Activated CD8-positive, alpha-beta T cell treated with anti-CD3 and anti-CD28 coated beads, Interleukin-2, amount 10 ng/mL, durations not matched to agents 7 days and 5 days (primary cell): ENCODE data around the gene ZBTB17. TPM values are rescaled to one million over a fixed set of nuclear protein-coding genes. Genes with fewer than 3 reads are reported as not detected.
"Not testable (repeated sequence)": the region's sequence is repeated elsewhere in the genome, so short reads cannot be mapped to it uniquely, and the experiment has no call there.

Experiments
- ATAC-seq: fragments of 150-1000 bp; cut with Tn5 transposase; one replicate; pipeline ENCODE4 v1.10.0; 2021; ENCODE audit warnings: moderate library complexity
- CTCF ChIA-PET: fragments of 350-600 bp; sonication (Branson Sonifier 250); formaldehyde crosslinking; loops from one replicate; lab custom pipeline; 2021; ENCODE audit warnings: antibody characterized with exemption; lab: Charles Lee
- POLR2A ChIA-PET: fragments of 350-600 bp; sonication (Branson Sonifier 250); formaldehyde crosslinking; loops from one replicate; lab custom pipeline; 2021; ENCODE audit warnings: antibody characterized with exemption; lab: Charles Lee
- DNase-seq: peaks from one replicate; pipeline ENCODE4 v3.0.0-alpha.2; 2020
- H3K27ac Mint-ChIP-seq: one replicate; pipeline ENCODE4 v1.8.0; 2021; ENCODE audit warnings: mild to moderate bottlenecking, mixed read lengths
- H3K27me3 Mint-ChIP-seq: one replicate; pipeline ENCODE4 v1.8.0; 2021; ENCODE audit warnings: low read depth, mixed read lengths
- H3K36me3 Mint-ChIP-seq: one replicate; pipeline ENCODE4 v1.8.0; 2021; ENCODE audit warnings: low read depth, mixed read lengths
- H3K4me1 Mint-ChIP-seq: one replicate; pipeline ENCODE4 v1.8.0; 2021; ENCODE audit warnings: low read depth, mixed read lengths
- H3K4me3 Mint-ChIP-seq: one replicate; pipeline ENCODE4 v1.8.0; 2021; ENCODE audit warnings: mild to moderate bottlenecking, mixed read lengths
- H3K9me3 Mint-ChIP-seq: one replicate; pipeline ENCODE4 v1.8.0; 2022; ENCODE audit warnings: mixed read lengths; ENCODE audit not compliant: insufficient read depth
- total RNA-seq, 2 experiments: library from RNA; stranded (reverse); gene quantifications; one replicate each; pipeline ENCODE4 v1.2.3, GENCODE V29; 2021

The ZBTB17 gene
- total RNA-seq: 10 to 100 TPM; 32.3 to 33.3 TPM

DNA sequence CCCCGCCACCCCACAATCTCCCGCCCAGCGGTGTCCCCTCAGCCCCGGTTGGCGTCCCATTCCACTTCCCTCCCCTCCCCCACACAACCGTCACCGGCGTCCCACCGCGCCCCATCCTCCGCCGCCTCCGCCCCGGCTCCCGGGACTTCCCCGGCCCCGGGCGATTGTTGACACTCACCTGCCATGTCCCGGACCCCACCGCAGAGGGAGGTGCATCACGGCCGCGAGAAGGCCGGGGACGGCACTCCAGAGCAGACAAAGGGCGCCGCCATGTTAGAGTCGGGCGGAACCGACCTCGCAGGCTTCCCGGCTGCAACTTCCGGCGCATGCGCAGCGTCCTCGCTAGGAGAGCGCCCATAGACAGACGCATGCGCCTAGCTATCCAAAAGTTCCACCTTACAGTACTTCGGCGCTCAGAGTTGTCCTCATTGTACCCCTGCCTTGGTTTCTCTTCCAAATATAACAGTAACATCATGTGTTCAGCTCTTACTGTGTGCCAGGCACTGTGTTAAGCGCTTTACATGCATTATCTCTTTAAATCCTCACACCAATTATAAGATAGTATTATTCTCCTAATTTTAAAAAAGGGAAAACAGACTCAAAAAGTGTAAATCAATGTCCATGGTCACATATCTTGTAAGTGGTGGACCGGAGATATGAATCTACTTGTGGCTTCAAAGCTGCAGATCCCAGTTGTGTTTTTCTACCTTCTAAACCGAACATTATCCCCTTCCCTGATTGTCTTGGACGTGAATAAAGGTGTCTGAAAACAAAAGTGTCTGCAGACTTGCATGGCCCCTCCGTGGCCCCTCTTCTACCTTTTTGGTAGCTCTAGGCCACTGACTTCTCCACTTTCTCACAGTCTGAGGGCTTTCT lies at the start of gene ZBTB17:
Gene ZBTB17, minus strand, starts transcription at position 297 of the 876 bp plus-strand sequence. CDS start 27,606 bp downstream, outside the sequence.
- DNase-seq: peak; percentile 96
- Mint-ChIP-seq H3K36me3 (peaks cover 22% of the 10 kb centered on the region), H3K27ac (peak within 1 kb of the TSS; percentile 80), H3K4me3 (peak within 1 kb of the TSS; percentile 88), H3K9me3 (no peaks in the 10 kb centered on the region), H3K27me3 (no peaks in the 10 kb centered on the region), H3K4me1 (peaks cover 30% of the 10 kb centered on the region)
- CTCF ChIA-PET: interaction anchor here (0.7 to 2.5 kb wide), 11 partner anchors 11 to 184 kb away, joined by 3 to 13 read pairs (median 7); partner anchors contain the start of gene SPEN
- POLR2A ChIA-PET: interaction anchor here (0.8 to 2.7 kb wide), 7 partner anchors 9 to 142 kb away, joined by 3 to 24 read pairs (median 5); partner anchors contain the start of gene SPEN
- ATAC-seq: peak; percentile 94

DNA sequence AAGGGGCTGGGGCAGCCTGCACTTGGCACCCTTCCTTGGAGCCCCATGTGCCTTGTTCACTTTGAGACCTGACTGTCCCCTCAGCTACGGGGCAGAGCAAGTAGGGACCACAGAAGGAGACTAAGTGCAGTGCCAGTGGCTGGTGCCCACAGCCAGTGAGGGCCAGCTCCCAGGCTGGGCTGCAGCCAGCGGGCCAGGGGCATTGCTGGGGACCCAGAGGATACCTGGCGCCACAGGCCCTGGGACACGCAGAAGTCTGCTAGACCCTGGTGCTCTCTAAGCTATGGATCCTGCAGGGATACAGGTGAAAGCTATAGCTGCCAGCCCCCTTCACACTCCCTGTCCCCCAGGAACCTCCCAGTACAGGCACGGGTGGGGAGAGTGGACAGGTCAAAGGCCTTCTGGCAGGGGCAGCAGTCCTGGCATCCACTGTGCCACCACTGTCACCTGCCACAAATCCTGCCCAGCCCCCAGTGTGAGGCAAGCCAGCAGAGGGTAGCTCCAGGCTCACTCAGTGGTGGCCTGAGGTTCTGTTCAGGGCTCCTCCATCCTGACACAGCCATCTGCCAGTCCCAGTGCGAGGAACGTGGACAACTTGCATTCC lies 47.3 kb upstream of the ZBTB17 start:
- no peaks in the 10 kb centered on the region for H3K36me3 Mint-ChIP-seq
- POLR2A ChIA-PET: no interaction called here
- no peaks in the 10 kb centered on the region for H3K9me3 Mint-ChIP-seq

DNA sequence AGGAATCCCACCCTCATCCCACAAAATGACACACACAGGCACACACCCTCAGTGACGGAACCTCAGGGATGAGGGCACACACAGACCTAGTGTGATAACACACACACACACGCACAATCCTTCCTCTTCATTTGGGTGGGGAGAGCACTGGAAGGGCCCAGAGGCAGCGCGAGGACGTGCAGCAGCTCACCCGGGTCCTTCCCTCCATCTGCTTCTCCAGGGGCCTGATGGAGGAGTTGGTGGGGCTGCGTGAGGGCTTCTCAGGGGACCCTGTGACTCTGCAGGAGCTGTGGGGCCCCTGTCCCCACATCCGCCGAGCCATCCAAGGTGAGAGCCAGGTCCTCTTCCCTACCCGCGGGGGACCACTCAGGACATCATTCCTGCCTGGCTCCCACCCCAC lies 46.5 kb upstream of the ZBTB17 start:
- no peaks in the 10 kb centered on the region for H3K27me3 Mint-ChIP-seq
- no peaks in the 10 kb centered on the region for H3K9me3 Mint-ChIP-seq
- DNase-seq: no peak
- H3K36me3 Mint-ChIP-seq: no peaks in the 10 kb centered on the region
- no peak overlapping the region for H3K4me3 Mint-ChIP-seq
- no peak overlapping the region for H3K27ac Mint-ChIP-seq
- no peak for ATAC-seq
- ChIA-PET POLR2A (no interaction called here), CTCF (interaction anchor here (0.9 kb wide), 1 partner anchor 13 kb away, joined by 4 read pairs; no protein-coding TSS in a partner anchor)
- no peaks in the 10 kb centered on the region for H3K4me1 Mint-ChIP-seq

More for the DNA sequence above, 47.3 kb upstream of the ZBTB17 start:
- DNase-seq (no peak), ATAC-seq (no peak)
- peaks cover 2% of the 10 kb centered on the region for H3K4me1 Mint-ChIP-seq
- CTCF ChIA-PET: no interaction called here
- H3K27me3 Mint-ChIP-seq: peaks cover 2% of the 10 kb centered on the region
- no peak overlapping the region for H3K4me3 Mint-ChIP-seq
- H3K27ac Mint-ChIP-seq: no peak overlapping the region

DNA sequence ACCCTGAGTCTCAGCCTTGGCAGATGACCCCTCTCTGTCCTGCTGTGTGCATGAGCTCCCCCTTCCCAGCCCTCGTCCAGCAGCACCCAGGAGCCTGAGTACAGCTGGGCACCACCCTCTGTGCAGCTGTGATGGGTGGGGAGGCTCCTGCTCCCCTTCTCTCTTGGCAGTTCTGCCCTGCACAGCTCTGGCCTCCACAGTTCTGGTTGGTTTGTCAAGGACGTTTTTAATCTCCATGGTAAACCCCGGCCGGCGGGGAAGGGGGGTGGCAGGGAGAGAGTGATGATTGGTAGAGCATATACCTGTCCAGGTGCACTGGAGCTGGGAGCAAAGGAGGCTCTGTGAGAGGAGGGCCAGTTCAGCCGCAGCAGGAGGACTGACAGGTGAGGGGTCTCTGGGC lies 45.8 kb upstream of the ZBTB17 start, which contains the start of gene CLCNKA:
Gene CLCNKA, plus strand, starts transcription at position 356 of the 400 bp plus-strand sequence. CDS start 584 bp downstream, outside the sequence.
- Mint-ChIP-seq H3K36me3 (no peaks in the 10 kb centered on the region), H3K27me3 (no peaks in the 10 kb centered on the region), H3K9me3 (no peaks in the 10 kb centered on the region), H3K4me3 (no peak within 1 kb of the TSS), H3K4me1 (no peaks in the 10 kb centered on the region), H3K27ac (no peak within 1 kb of the TSS)
- ChIA-PET CTCF (interaction anchor here (0.9 kb wide), 1 partner anchor 12 kb away, joined by 4 read pairs; no protein-coding TSS in a partner anchor), POLR2A (no interaction called here)
- no peak for ATAC-seq
- DNase-seq: no peak

DNA sequence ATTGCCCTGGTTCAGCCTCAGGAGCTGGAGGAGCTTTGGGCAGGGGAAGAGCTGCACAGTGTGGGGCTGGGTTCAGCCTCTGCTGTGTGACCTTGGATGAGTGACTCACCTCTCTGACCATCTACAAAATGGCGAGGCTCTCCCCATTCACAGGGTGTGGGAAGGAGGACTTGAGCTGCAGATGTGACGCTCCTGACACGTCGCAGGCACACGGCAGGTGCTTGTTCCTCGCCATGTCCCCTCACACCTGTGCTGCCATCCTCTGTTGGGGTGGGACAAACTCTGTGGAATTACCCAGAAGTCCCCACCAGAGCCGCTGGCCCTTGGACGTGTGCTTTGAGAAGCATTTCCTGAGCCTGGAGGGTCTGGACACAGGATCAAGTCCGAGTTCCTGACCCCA lies 45.0 kb upstream of the ZBTB17 start:
- H3K4me3 Mint-ChIP-seq, H3K36me3 Mint-ChIP-seq, DNase-seq, H3K27ac Mint-ChIP-seq, H3K4me1 Mint-ChIP-seq, H3K27me3 Mint-ChIP-seq, H3K9me3 Mint-ChIP-seq, ATAC-seq, CTCF ChIA-PET, POLR2A ChIA-PET: not testable (repeated sequence)

DNA sequence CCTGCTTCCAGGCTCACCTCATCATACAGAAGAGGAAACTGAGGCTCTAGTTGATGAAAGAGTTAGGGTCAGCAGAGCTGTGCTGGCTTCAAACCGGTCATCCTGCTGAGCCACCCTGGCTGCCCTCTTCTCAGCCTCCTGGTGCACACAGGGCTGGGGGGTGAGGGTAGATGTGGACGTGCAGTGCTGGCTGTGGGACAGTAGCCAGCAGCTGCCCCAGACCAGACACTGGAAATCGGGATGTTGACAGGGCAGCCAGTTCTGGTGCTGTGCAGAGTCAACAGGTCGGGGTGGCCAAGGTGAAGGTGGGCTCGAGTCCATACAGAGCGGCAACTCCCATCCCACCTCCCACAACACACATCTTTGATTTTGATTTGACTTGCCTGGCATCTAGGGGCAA lies 44.4 kb upstream of the ZBTB17 start:
- ChIA-PET POLR2A (interaction anchor here (0.8 to 1.0 kb wide), 2 partner anchors 8 to 18 kb away, joined by 3 to 5 read pairs; no protein-coding TSS in a partner anchor), CTCF (interaction anchor here (1.9 kb wide), 1 partner anchor 13 kb away, joined by 6 read pairs; no protein-coding TSS in a partner anchor)
- H3K27ac Mint-ChIP-seq: no peak overlapping the region
- H3K4me3 Mint-ChIP-seq: no peak overlapping the region
- ATAC-seq (no peak), DNase-seq (no peak)
- H3K9me3 Mint-ChIP-seq: no peaks in the 10 kb centered on the region
- H3K27me3 Mint-ChIP-seq: no peaks in the 10 kb centered on the region
- H3K36me3 Mint-ChIP-seq: no peaks in the 10 kb centered on the region
- no peaks in the 10 kb centered on the region for H3K4me1 Mint-ChIP-seq

DNA sequence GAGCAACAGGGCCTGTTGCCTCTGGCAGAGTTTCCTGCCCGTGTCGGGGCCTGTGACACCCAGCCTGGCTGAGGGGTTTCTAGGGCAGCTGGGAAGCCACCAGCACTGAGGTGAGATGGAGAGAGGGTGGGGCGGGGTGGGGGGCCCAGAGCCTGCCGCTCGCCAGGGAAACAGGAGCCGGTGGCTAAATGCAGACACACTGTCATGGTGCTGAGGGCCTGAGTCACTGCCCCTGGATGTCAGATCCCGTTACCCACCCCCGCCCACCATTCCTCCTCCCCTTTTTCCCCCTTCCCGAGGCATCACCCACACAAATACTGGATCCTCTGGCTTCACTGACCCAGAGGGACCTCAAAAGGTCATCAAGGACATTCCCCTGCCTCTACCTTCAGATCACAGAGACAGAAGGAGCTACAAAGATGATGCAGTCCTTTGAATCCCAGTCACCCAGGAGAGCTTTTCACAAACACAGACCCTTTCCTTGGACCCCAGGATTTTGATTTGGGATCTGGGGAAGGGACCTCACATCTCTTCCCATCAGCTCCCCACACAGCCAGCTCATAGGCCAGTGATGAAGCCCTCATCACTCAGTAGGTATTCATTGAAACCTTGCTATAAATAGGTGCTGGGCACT lies 43.9 kb upstream of the ZBTB17 start:
- H3K27me3 Mint-ChIP-seq: no peaks in the 10 kb centered on the region
- no peak for DNase-seq
- H3K36me3 Mint-ChIP-seq: no peaks in the 10 kb centered on the region
- CTCF ChIA-PET: interaction anchor here (1.9 kb wide), 1 partner anchor 12 kb away, joined by 6 read pairs; no protein-coding TSS in a partner anchor
- H3K4me1 Mint-ChIP-seq: no peaks in the 10 kb centered on the region
- H3K9me3 Mint-ChIP-seq: no peaks in the 10 kb centered on the region
- H3K4me3 Mint-ChIP-seq: no peak overlapping the region
- POLR2A ChIA-PET: interaction anchor here (0.6 to 1.0 kb wide), 3 partner anchors 9 to 295 kb away, joined by 3 to 5 read pairs (median 3); no protein-coding TSS in a partner anchor
- no peak for ATAC-seq
- no peak overlapping the region for H3K27ac Mint-ChIP-seq

DNA sequence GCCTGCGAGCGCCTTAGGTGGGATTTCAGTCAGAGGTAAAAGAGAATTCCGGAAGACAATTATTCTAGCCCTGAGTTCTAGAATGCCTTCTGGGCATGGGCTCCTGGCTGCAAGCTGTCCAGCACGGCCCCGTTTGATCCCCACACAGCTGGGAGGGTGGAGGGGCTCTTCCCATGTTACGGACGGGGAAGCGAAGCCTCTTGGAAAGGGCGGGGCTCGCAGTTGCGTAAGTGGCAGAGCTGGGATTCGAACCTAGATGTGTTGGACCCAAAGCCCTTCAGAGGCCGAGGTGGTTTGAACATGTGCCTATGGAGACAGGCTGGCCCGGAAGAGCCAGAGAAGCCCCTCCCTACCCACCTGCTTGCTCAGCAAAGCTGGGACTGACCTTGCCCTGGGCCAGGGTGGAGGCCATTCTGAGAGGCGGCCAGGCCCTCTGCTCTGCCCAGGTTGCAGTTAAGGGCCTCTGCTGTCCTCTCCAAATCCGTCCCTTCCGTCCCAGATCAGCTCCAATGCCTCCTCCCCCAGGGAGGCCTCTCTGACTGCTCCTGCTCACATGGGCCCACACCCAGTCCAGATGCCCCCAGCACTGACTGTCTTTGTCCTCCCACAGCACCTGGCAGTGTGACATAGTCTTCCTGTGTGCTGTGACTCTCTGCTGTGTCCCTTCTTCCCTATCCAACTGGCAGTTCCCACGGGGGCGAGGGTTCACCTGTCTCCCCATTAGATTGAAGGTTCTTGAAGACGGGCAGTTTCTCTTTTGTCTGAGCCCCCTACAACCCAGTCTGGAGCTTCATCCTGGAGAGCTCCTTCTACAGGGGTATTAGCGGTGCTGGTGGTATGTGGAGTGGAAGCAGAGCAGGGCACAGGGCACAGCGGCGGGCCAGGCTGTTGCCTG lies 43.1 kb upstream of the ZBTB17 start:
- Mint-ChIP-seq H3K9me3 (no peaks in the 10 kb centered on the region), H3K4me3 (no peak overlapping the region), H3K36me3 (no peaks in the 10 kb centered on the region), H3K4me1 (no peaks in the 10 kb centered on the region), H3K27me3 (peaks cover 4% of the 10 kb centered on the region), H3K27ac (no peak overlapping the region)
- CTCF ChIA-PET: interaction anchor here (1.0 to 1.9 kb wide), 2 partner anchors 11 to 60 kb away, joined by 4 to 6 read pairs; no protein-coding TSS in a partner anchor
- ATAC-seq: no peak
- DNase-seq: no peak
- POLR2A ChIA-PET: interaction anchor here (0.6 to 1.0 kb wide), 2 partner anchors 19 to 296 kb away, joined by 3 read pairs; no protein-coding TSS in a partner anchor

DNA sequence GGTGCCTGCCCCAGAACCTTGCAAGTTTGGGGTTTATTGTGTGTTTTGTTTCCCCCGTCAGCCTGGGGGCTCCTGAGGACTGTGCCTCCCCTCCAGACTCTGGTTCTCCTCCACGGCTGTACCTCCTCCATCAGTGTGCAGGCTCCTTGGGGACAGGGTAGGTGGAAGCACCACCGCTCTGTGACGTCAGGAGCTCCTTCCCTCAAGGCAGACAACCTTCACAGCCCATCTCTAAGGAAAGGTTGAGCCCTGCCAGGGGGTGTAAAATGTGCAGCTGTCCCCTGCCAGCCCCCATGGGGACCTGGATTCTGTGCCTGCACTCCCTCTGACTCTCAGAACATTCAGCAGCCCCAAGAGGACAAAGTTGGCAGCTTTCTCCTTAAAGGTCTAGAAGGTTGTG lies 42.4 kb upstream of the ZBTB17 start:
- Mint-ChIP-seq H3K27ac (no peak overlapping the region), H3K36me3 (no peaks in the 10 kb centered on the region), H3K9me3 (no peaks in the 10 kb centered on the region), H3K4me1 (no peaks in the 10 kb centered on the region), H3K4me3 (no peak overlapping the region), H3K27me3 (peaks cover 4% of the 10 kb centered on the region)
- DNase-seq (no peak), ATAC-seq (no peak)
- POLR2A ChIA-PET: no interaction called here
- CTCF ChIA-PET: interaction anchor here (1.0 kb wide), 1 partner anchor 61 kb away, joined by 4 read pairs; no protein-coding TSS in a partner anchor

DNA sequence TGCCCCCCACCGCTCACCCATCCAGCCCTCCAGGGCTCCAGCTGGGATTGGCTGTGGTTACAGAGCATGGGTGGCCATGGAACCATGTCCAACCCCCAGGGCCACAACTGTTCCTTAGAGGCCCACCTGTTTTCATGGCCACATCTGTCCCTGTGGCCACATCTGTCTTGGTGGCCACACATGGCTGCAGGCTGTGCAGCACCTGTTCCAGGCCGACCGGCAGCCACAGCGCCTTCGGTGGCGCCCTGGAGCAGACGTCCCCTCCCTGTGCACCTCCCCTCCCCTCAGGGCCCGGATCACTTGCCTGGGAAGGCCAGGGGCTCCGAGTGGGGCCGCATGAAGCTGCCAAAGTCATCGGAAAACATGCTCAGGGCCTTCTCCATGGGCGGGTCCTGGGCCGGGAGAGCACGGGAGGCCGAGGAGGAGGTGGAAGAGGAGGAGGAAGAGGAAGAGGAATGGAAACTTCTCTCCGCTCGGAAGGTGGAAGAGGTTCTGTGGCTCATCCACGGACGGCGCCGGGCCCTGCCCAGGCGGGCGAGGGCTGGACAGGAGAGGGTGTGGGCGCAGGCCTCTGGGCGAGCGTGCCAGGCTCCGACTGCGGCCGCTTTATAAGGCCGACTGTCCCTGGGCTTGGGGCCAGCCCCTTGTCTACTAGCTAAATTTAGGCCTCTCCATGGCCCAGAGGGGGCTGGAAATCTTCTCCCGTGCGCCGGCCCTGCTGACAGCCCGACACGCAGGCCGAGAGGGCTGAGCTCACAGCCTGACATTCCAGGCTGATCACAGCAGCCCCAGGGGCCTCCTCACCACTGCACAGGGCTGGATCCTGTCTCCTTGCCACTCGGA lies 41.8 kb upstream of the ZBTB17 start, which contains the start of gene HSPB7:
Gene HSPB7, minus strand, starts transcription at position 583 of the 843 bp plus-strand sequence. Its CDS starts 80 bp downstream, at position 503.
- no peak for ATAC-seq
- Mint-ChIP-seq H3K27ac (no peak within 1 kb of the TSS), H3K4me3 (no peak within 1 kb of the TSS), H3K9me3 (no peaks in the 10 kb centered on the region), H3K36me3 (no peaks in the 10 kb centered on the region), H3K4me1 (no peaks in the 10 kb centered on the region), H3K27me3 (peaks cover 4% of the 10 kb centered on the region)
- ChIA-PET POLR2A (no interaction called here), CTCF (interaction anchor here (1.0 kb wide), 1 partner anchor 61 kb away, joined by 4 read pairs; no protein-coding TSS in a partner anchor)
- DNase-seq: no peak
